IMR-90 (cell line): ENCODE results near the gene PDGFRA. TPM values are rescaled to one million over a fixed set of nuclear protein-coding genes. Genes with fewer than 3 reads are reported as not detected.

Experiments
- polyA plus RNA-seq, 3 experiments: library from polyadenylated mRNA; depleted of rRNA; stranded (reverse); fragments of >200 nt; gene quantifications; 2 replicates each; pipeline ENCODE4 v1.2.3, GENCODE V29; 2012; ENCODE audit warnings: low replicate concordance in 1 of 3
- total RNA-seq: library from RNA; depleted of rRNA; stranded (reverse); fragments of >200 nt; gene quantifications from 2 replicates; pipeline ENCODE4 v1.2.3, GENCODE V29; 2012
- TF ChIP-seq, protein P1 (sequence below): fragments of 150-350 bp; IDR thresholded peaks from 2 replicates; pipeline ENCODE4 v1.6.1; 2016; ENCODE audit warnings: low read depth, mild to moderate bottlenecking, low read length, moderate library complexity, borderline replicate concordance

The PDGFRA gene
- total and polyA plus RNA-seq, 2 of the 4 experiments (the other 2 are of a cell fraction), result 60.8 to 168 TPM

DNA sequence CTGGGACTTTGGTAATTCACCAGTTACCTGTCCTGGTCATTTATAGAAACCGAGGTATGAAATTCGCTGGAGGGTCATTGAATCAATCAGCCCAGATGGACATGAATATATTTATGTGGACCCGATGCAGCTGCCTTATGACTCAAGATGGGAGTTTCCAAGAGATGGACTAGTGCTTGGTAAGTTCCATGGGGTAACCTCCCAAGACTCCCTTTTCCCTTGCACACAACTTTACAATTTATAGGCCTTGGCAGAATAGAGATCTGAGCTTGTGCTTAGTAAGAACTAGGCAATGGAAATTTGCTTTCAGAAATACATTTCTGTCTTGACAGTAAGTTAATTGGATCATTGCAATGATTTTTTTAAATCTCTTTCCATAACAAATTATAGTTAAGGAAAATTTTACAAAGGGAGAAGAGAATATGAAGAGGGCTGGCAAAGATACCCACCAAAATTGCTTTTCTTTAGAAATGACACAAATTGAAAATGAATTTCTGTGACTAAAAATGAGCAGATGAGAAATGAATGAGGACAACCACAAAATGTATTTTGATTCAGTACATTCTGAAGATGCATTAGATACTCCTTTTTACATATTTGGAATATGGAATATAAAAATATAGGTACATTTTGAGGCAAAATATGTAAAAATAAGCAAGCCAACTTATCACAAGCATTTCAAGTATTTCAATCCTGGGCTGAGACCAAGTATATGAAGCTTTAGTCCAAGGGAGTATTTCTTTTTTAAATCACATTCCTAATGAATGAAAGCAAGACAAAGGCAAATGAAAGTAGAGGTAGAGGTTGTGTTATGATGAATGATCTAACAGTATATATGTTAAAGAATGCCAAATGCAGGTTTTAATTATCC is 45.9 kb downstream of the PDGFRA start (continued):
- TF ChIP-seq, protein P1, sequence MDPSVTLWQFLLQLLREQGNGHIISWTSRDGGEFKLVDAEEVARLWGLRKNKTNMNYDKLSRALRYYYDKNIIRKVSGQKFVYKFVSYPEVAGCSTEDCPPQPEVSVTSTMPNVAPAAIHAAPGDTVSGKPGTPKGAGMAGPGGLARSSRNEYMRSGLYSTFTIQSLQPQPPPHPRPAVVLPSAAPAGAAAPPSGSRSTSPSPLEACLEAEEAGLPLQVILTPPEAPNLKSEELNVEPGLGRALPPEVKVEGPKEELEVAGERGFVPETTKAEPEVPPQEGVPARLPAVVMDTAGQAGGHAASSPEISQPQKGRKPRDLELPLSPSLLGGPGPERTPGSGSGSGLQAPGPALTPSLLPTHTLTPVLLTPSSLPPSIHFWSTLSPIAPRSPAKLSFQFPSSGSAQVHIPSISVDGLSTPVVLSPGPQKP, result no peak
